K562 (cell line): ENCODE results near the gene RIPOR2. TPM values are rescaled to one million over a fixed set of nuclear protein-coding genes. Genes with fewer than 3 reads are reported as not detected.
A peak's percentile ranks its signal among the peaks of the same experiment; 100 is the strongest.

Experiments used
- ATAC-seq: fragments of 200-7000 bp; cut with Tn5 transposase; 3 replicates; pipeline ENCODE4 v1.9.1; 2020; ENCODE audit warnings: moderate library complexity
- BruUV-seq: library from RNA; stranded (reverse); fragments of 400-500 nt; replicated peaks from 2 replicates; lab custom pipeline; 2021; lab: Mats Ljungman, UMichigan
- CTCF ChIA-PET: fragments of 300-600 bp; formaldehyde crosslinking; extraction: SDS; loops from one replicate; lab custom pipeline; 2021; ENCODE audit warnings: low intra/inter-chr PET ratio; lab: Yijun Ruan, JAX
- POLR2A ChIA-PET: fragments of 300-600, 350-650 bp; sonication (Branson Sonifier 250); formaldehyde crosslinking; extraction: SDS; loops from one replicate; lab custom pipeline; 2021; ENCODE audit warnings: antibody characterized with exemption, inconsistent platforms; lab: Yijun Ruan, JAX
- DNase-seq, 4 experiments: peaks; one replicate each; pipeline versions ENCODE4 v3.0.0 to v3.0.0-alpha.2; 2011 to 2018; ENCODE audit warnings: low spot score in 3 of 4, mixed read lengths in 3 of 4; ENCODE audit errors: extremely low read depth in 1 of 4
- FAIRE-seq: peaks from 2 replicates; lab custom pipeline; 2011; peaks lifted over from hg19 to GRCh38; lab: Jason Lieb, UNC
- H2AFZ ChIP-seq: 2 replicates; pipeline ENCODE4 v1.6.0; 2011; ENCODE audit warnings: low read depth, low read length, control low read depth, inconsistent platforms
- H3K27ac ChIP-seq: fragments of 200-600 bp; 3 replicates; pipeline ENCODE4 v1.8.0; 2011; ENCODE audit warnings: low read depth, mild to moderate bottlenecking, control low read depth, inconsistent platforms, low read length, moderate library complexity, mixed read lengths; ENCODE audit errors: extremely low read depth
- H3K27me3 ChIP-seq, 2 experiments: fragments of 300-600 bp in 1 of 2; 2 replicates in 1 of 2; 3 replicates in 1 of 2; pipeline versions ENCODE4 v1.6.0 to v1.8.0; 2011; ENCODE audit warnings: inconsistent platforms in 2 of 2, low read length in 2 of 2, mild to moderate bottlenecking in 1 of 2, mixed read lengths in 1 of 2, moderate library complexity in 1 of 2; ENCODE audit not compliant: control insufficient read depth in 2 of 2, insufficient read depth in 2 of 2
- H3K36me3 ChIP-seq: fragments of 300-600 bp; 3 replicates; pipeline ENCODE4 v1.8.0; 2011; ENCODE audit warnings: mild to moderate bottlenecking, low read length, inconsistent platforms; ENCODE audit not compliant: control insufficient read depth, insufficient read depth
- H3K4me1 ChIP-seq, 2 experiments: fragments of 200-600 bp in 1 of 2; replicated peaks in 1 of 2; 2 replicates in 1 of 2; 3 replicates in 1 of 2; pipeline versions ENCODE4 v1.5.1 to v1.8.0; 2011; ENCODE audit warnings: inconsistent platforms in 2 of 2, low read length in 2 of 2, mild to moderate bottlenecking in 1 of 2, mixed read lengths in 1 of 2, moderate library complexity in 1 of 2; ENCODE audit not compliant: control insufficient read depth in 2 of 2, insufficient read depth in 2 of 2
- H3K4me2 ChIP-seq: 2 replicates; pipeline ENCODE4 v1.6.1; 2011; ENCODE audit warnings: low read length, control low read depth, inconsistent platforms, mixed read lengths; ENCODE audit not compliant: insufficient read depth
- H3K4me3 ChIP-seq: fragments of 200-600 bp; sonication (generic), shearing (Covaris generic); 2 replicates; pipeline ENCODE4 v1.5.1; 2016; ENCODE audit warnings: control low read depth, inconsistent platforms
- H3K79me2 ChIP-seq: fragments of 200-600 bp; 3 replicates; pipeline ENCODE4 v1.8.0; 2011; ENCODE audit warnings: low read length, inconsistent platforms; ENCODE audit not compliant: control insufficient read depth, insufficient read depth
- H3K9ac ChIP-seq, 2 experiments: 2 replicates each; pipeline versions ENCODE4 v1.6.0 to v1.6.1; 2011; ENCODE audit warnings: low read depth in 2 of 2, low read length in 2 of 2, control low read depth in 1 of 2, inconsistent platforms in 1 of 2, mild to moderate bottlenecking in 1 of 2, mixed read lengths in 1 of 2; ENCODE audit not compliant: insufficient read depth in 1 of 2
- H3K9me1 ChIP-seq: one replicate; pipeline ENCODE4 v1.6.0; 2011; ENCODE audit warnings: inconsistent platforms, mild to moderate bottlenecking, low read length, moderate library complexity; ENCODE audit not compliant: control insufficient read depth, insufficient read depth
- H3K9me3 ChIP-seq: replicated peaks from 2 replicates; pipeline ENCODE4 v1.5.1; 2011; ENCODE audit warnings: low read depth, low read length, inconsistent platforms; ENCODE audit not compliant: control insufficient read depth, insufficient read depth
- H4K20me1 ChIP-seq: replicated peaks from 2 replicates; pipeline ENCODE4 v1.6.1; 2011; ENCODE audit warnings: low read length, inconsistent platforms, mixed read lengths; ENCODE audit not compliant: control insufficient read depth, insufficient read depth
- BACH1 ChIP-seq: fragments of 200-800 bp; sonication (Bioruptor generic); IDR thresholded peaks from 2 replicates; pipeline ENCODE4 v1.6.1; 2016; ENCODE audit warnings: missing genetic modification characterization, missing compliant biosample characterization
- BCL6 ChIP-seq: fragments of 250-450 bp; sonication (Bioruptor Pico); IDR thresholded peaks from 2 replicates; pipeline ENCODE4 v1.4.0; 2020
- BDP1 ChIP-seq: IDR thresholded peaks from 3 replicates; pipeline ENCODE4 v1.6.1; 2011; ENCODE audit not compliant: insufficient read length, insufficient read depth
- C11orf30 ChIP-seq: fragments of 450-650 bp; IDR thresholded peaks from 2 replicates; pipeline ENCODE4 v1.6.1; 2016; ENCODE audit warnings: low read depth, mild to moderate bottlenecking
- CBFA2T3 ChIP-seq: fragments of 450-650 bp; IDR thresholded peaks from 2 replicates; pipeline ENCODE4 v1.6.1; 2017
- EGR1 ChIP-seq: fragments of 450-650 bp; conservative IDR thresholded peaks from 2 replicates; pipeline ENCODE4 v1.6.1; 2017; ENCODE audit warnings: mild to moderate bottlenecking
- FOS ChIP-seq: IDR thresholded peaks from 3 replicates; pipeline ENCODE4 v1.6.1; 2011; ENCODE audit not compliant: insufficient read length; ENCODE audit errors: extremely low read depth
- FOXK2 ChIP-seq, 2 experiments: fragments of 450-650 bp; IDR thresholded peaks in 1 of 2; conservative IDR thresholded peaks in 1 of 2; 2 replicates each; pipeline ENCODE4 v1.6.1; 2016; ENCODE audit warnings: low read depth in 2 of 2, mild to moderate bottlenecking in 1 of 2
- FUS ChIP-seq: fragments of 200-400 bp; formaldehyde crosslinking; optimal IDR thresholded peaks from 2 replicates; pipeline ENCODE3; 2017; ENCODE audit warnings: low read depth, low read length
- IRF9 ChIP-seq: fragments of 450-650 bp; IDR thresholded peaks from 2 replicates; pipeline ENCODE4 v1.6.1; 2016; ENCODE audit warnings: missing biosample characterization, missing genetic modification characterization
- KLF6 ChIP-seq: fragments of 250-450 bp; sonication (Bioruptor Pico); IDR thresholded peaks from 2 replicates; pipeline ENCODE4 v1.4.0; 2020; ENCODE audit warnings: mild to moderate bottlenecking, moderate library complexity, borderline replicate concordance
- MAFG ChIP-seq: fragments of 450-650 bp; conservative IDR thresholded peaks from 2 replicates; pipeline ENCODE4 v1.6.1; 2016; ENCODE audit warnings: missing genetic modification characterization, missing compliant biosample characterization
- MAFK ChIP-seq: IDR thresholded peaks from 2 replicates; pipeline ENCODE4 v1.6.1; 2011; ENCODE audit warnings: low read length, improper control_type of control experiment
- MAZ ChIP-seq, 2 experiments: fragments of 450-650 bp in 1 of 2; sonication (generic) in 1 of 2; formaldehyde crosslinking; IDR thresholded peaks in 1 of 2; conservative IDR thresholded peaks in 1 of 2; 2 replicates each; pipeline versions ENCODE4 v1.4.0 to v1.5.0; 2020; ENCODE audit warnings: mild to moderate bottlenecking in 1 of 2, missing genetic modification reagents in 1 of 2
- MCM7 ChIP-seq, 2 experiments: fragments of 450-650 bp; IDR thresholded peaks; 2 replicates each; pipeline ENCODE4 v1.6.1; 2016 to 2018
- NFYB ChIP-seq: IDR thresholded peaks from 2 replicates; pipeline ENCODE4 v1.6.1; 2011; ENCODE audit warnings: mild to moderate bottlenecking, moderate library complexity; ENCODE audit not compliant: insufficient read length; ENCODE audit errors: extremely low read depth
- SAP30 ChIP-seq: fragments of 200-600 bp; sonication (generic); IDR thresholded peaks from 2 replicates; pipeline ENCODE4 v1.6.1; 2012; ENCODE audit warnings: borderline replicate concordance, low read depth, mild to moderate bottlenecking, moderate library complexity, low read length, control low read depth, inconsistent platforms; ENCODE audit not compliant: insufficient read depth, poor library complexity, severe bottlenecking
- SMARCB1 ChIP-seq: IDR thresholded peaks from 2 replicates; pipeline ENCODE4 v1.6.1; 2011; ENCODE audit warnings: improper control_type of control experiment, low read depth; ENCODE audit not compliant: insufficient read length
- TRIM24 ChIP-seq, 2 experiments: fragments of 450-650 bp; IDR thresholded peaks; 2 replicates each; pipeline ENCODE4 v1.6.1; 2016
- ZBTB26 ChIP-seq: fragments of 450-650 bp; formaldehyde crosslinking; IDR thresholded peaks from 2 replicates; pipeline ENCODE4 v1.4.0; 2022; ENCODE audit warnings: missing genetic modification characterization
- ZNF347 ChIP-seq: fragments of 450-650 bp; formaldehyde crosslinking; IDR thresholded peaks from 2 replicates; pipeline ENCODE4 v1.4.0; 2020; ENCODE audit warnings: low read depth, mild to moderate bottlenecking, moderate library complexity
- ZNF57 ChIP-seq: fragments of 450-650 bp; formaldehyde crosslinking; IDR thresholded peaks from 2 replicates; pipeline ENCODE4 v1.4.0; 2020; ENCODE audit warnings: mild to moderate bottlenecking, moderate library complexity
- ZNF76 ChIP-seq: fragments of 250-450 bp; sonication (Bioruptor Pico); IDR thresholded peaks from 2 replicates; pipeline ENCODE4 v1.4.0; 2020; ENCODE audit warnings: mild to moderate bottlenecking, moderate library complexity, borderline replicate concordance
- WGBS: fragments of 100-300 bp; shearing (Covaris generic); methylation state at CpG from one replicate; pipeline ENCODE4 v1.1.6; 2016; ENCODE audit warnings: low coverage, mixed read lengths; ENCODE audit not compliant: insufficient coverage; ENCODE audit errors: missing lambda C conversion rate; 5-methylcytosine and 5-hydroxymethylcytosine counted together
- in situ Hi-C: fragments of 300-500 bp; cut with MboI; formaldehyde crosslinking; loops from 4 replicates; pipeline ENCODE4 v1.15.0; 2018; ENCODE audit warnings: inconsistent platforms, mixed read lengths
- intact Hi-C: fragments of 100-400 bp; cut with micrococcal nuclease; formaldehyde crosslinking; loops from 2 replicates; pipeline ENCODE4 v1.14.2; 2022
- polyA plus RNA-seq, 8 experiments: library from polyadenylated mRNA; depleted of rRNA in 4 of 8; stranded (reverse) in 5 of 8; unstranded in 3 of 8; fragments of >200 nt; fragmentation: Nextera tagmentation in 2 of 8; fragmentation: Illumina TruSeq in 1 of 8; extraction: Ambion mirVana in 2 of 8; extraction: Trizol in 1 of 8; gene quantifications; 2 replicates each; pipeline versions ENCODE4 v1.2.1 to v1.2.3, GENCODE V29; 2011 to 2014; ENCODE audit warnings: inconsistent platforms in 1 of 8, missing spikeins in 1 of 8
- total RNA-seq, 7 experiments: library from RNA; depleted of rRNA in 6 of 7; stranded (reverse); fragments of >200 nt in 6 of 7; fragmentation: Illumina TruSeq in 2 of 7; extraction: Trizol in 2 of 7; gene quantifications; 2 replicates each; pipeline versions ENCODE4 v1.2.1 to v1.2.3, GENCODE V29; 2011 to 2021; ENCODE audit warnings: low replicate concordance in 1 of 7

The RIPOR2 gene
- total and polyA plus RNA-seq, 9 of the 15 experiments (the other 6 are each of a cell fraction or from before 2014, with no cell fraction given) = 0.04 to 1.0 (median 0.47) TPM; not detected in 2

GRCh38 chr6:24969343-24969860, 33.6 kb upstream of the RIPOR2 start:
- no peak for DNase-seq
- in situ Hi-C loops (no loop called here), intact Hi-C loops (no loop called here)
- H3K9me3 ChIP-seq = no peaks in the 10 kb centered on the region
- ChIA-PET CTCF (no interaction called here), POLR2A (no interaction called here)
- 0% methylated on average over 2 of the region's 2 CpGs for WGBS
- no peak for FAIRE-seq
- no peaks in the 10 kb centered on the region for H3K9me1 ChIP-seq
- no TSS peak for BruUV-seq
- no peaks in the 10 kb centered on the region for H3K79me2 ChIP-seq
- no peak overlapping the region for H2AFZ ChIP-seq
- H3K27me3 ChIP-seq = peaks cover 0 to 5% of the 10 kb centered on the region in 2 experiments; a peak in 1 of 5 replicates
- H4K20me1 ChIP-seq = no peaks in the 10 kb centered on the region
- no peaks in the 10 kb centered on the region for H3K4me1 ChIP-seq
- H3K4me2 ChIP-seq = no peak overlapping the region
- no peak overlapping the region for H3K4me3 ChIP-seq
- H3K9ac ChIP-seq = no peak overlapping the region
- no peak for ATAC-seq
- H3K27ac ChIP-seq = no peak overlapping the region
- H3K36me3 ChIP-seq = no peaks in the 10 kb centered on the region
- TF ChIP-seq BACH1 (tag) = no peak
- TF ChIP-seq ZNF76 (CRISPR knock-in tag) = no peak
- TF ChIP-seq ZNF57 (CRISPR knock-in tag) = no peak
- TF ChIP-seq FUS = no peak
- TF ChIP-seq FOXK2 (conservative IDR thresholded peaks at IDR 0.05 in 1 of 2, IDR thresholded peaks at IDR 0.05 in 1 of 2; ENCODE audit: low read depth in 2 of 2) = no peak
- TF ChIP-seq BDP1 = no peak
- TF ChIP-seq SMARCB1 = no peak
- TF ChIP-seq TRIM24 (IDR thresholded peaks at IDR 0.05) = no peak
- no peak for TF ChIP-seq ZNF347 (CRISPR knock-in tag)
- TF ChIP-seq MAZ (CRISPR knock-in tag; conservative IDR thresholded peaks at IDR 0.05 in 1 of 2, IDR thresholded peaks at IDR 0.05 in 1 of 2) = no peak
- peak; percentile 59 for TF ChIP-seq C11orf30
- TF ChIP-seq FOS = no peak
- peak; percentile 55 for TF ChIP-seq MAFG
- no peak for TF ChIP-seq CBFA2T3
- no peak for TF ChIP-seq NFYB
- TF ChIP-seq IRF9 (tag) = no peak
- TF ChIP-seq EGR1 = no peak
- no peak for TF ChIP-seq KLF6
- TF ChIP-seq BCL6 = no peak
- no peak for TF ChIP-seq ZBTB26
- no peak for TF ChIP-seq SAP30
- TF ChIP-seq MCM7 (IDR thresholded peaks at IDR 0.05) = no peak
- peak; percentile 29; the same call in 1 of the 2 replicates for TF ChIP-seq MAFK
